Loucy (cell line): ENCODE results near the gene CEACAM8.

Experiments
- H2AFZ ChIP-seq: fragments of 200-600 bp; sonication (generic); 2 replicates; pipeline ENCODE4 v1.6.0; 2016; ENCODE audit warnings: antibody characterized with exemption, mild to moderate bottlenecking, low read length, moderate library complexity
- H3F3A ChIP-seq: fragments of 200-600 bp; 2 replicates; pipeline ENCODE4 v1.6.0; 2016; ENCODE audit warnings: antibody characterized with exemption, low read depth, mild to moderate bottlenecking
- H3K27me3 ChIP-seq: fragments of 200-600 bp; sonication (generic); 2 replicates; pipeline ENCODE4 v1.6.1; 2014; ENCODE audit warnings: low read length, mild to moderate bottlenecking; ENCODE audit not compliant: insufficient read depth, poor library complexity, severe bottlenecking
- H3K36me3 ChIP-seq: fragments of 200-600 bp; sonication (generic); 2 replicates; pipeline ENCODE4 v1.6.1; 2016; ENCODE audit warnings: low read length; ENCODE audit not compliant: insufficient read depth
- H3K4me1 ChIP-seq: fragments of 200-600 bp; sonication (generic); 2 replicates; pipeline ENCODE4 v1.5.1; 2014; ENCODE audit warnings: low read length, mild to moderate bottlenecking; ENCODE audit not compliant: insufficient read depth, poor library complexity, severe bottlenecking
- H3K4me2 ChIP-seq: fragments of 200-600 bp; sonication (generic); 2 replicates; pipeline ENCODE4 v1.6.0; 2014; ENCODE audit warnings: antibody characterized with exemption, low read length, low read depth, mild to moderate bottlenecking; ENCODE audit not compliant: poor library complexity, severe bottlenecking
- H3K4me3 ChIP-seq: fragments of 200-600 bp; sonication (generic); 2 replicates; pipeline ENCODE4 v1.5.1; 2014; ENCODE audit warnings: low read length, mild to moderate bottlenecking, mixed read lengths; ENCODE audit not compliant: poor library complexity, severe bottlenecking
- H3K79me2 ChIP-seq: fragments of 200-600 bp; sonication (generic); 2 replicates; pipeline ENCODE4 v1.6.1; 2014; ENCODE audit warnings: low read length; ENCODE audit not compliant: insufficient read depth
- H3K9ac ChIP-seq: fragments of 200-600 bp; sonication (generic); 2 replicates; pipeline ENCODE4 v1.6.0; 2014; ENCODE audit warnings: mild to moderate bottlenecking, low read depth, low read length, moderate library complexity; ENCODE audit not compliant: poor library complexity, severe bottlenecking
- H3K9me2 ChIP-seq: fragments of 200-600 bp; sonication (generic); replicated peaks from 2 replicates; pipeline ENCODE4 v1.6.1; 2016; ENCODE audit warnings: low read depth, low read length, mixed read lengths
- H3K9me3 ChIP-seq: fragments of 200-600 bp; sonication (generic); 2 replicates; pipeline ENCODE4 v1.6.1; 2014; ENCODE audit warnings: mild to moderate bottlenecking, antibody characterized with exemption, low read length, low read depth; ENCODE audit not compliant: insufficient read depth
- H4K20me1 ChIP-seq: fragments of 200-600 bp; sonication (generic); 2 replicates; pipeline ENCODE4 v1.6.0; 2014; ENCODE audit warnings: antibody characterized with exemption, low read length, mild to moderate bottlenecking; ENCODE audit not compliant: insufficient read depth, poor library complexity, severe bottlenecking
- EZH2phosphoT487 ChIP-seq: fragments of 200-600 bp; IDR thresholded peaks from 2 replicates; pipeline ENCODE4 v1.6.1; 2018; ENCODE audit warnings: antibody characterized with exemption, mild to moderate bottlenecking, moderate library complexity, borderline replicate concordance
- TF ChIP-seq, protein P1 (sequence below): fragments of 200-600 bp; sonication (generic); conservative IDR thresholded peaks from 2 replicates; pipeline ENCODE4 v1.5.1; 2014; ENCODE audit warnings: mild to moderate bottlenecking, antibody characterized with exemption, low read length

The CEACAM8 gene

DNA sequence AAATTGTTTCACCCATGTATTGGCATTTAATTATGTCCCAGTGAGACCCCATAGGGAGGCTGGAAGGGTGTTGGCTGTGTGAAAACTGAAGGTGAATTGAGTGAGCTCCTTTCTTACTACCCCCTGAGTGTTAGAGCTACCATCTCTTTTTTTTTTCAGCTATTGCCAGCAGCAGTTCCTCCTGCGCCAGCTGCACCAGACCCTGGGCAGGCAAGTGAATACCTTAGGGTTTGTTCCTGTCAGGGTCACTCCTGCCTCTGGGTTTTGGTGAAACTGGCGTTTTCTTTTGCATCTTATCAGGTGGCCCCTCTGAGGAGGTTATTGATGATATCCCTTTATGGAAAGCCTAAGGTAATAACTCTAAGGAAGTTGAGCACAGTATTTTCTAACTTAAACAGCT, 25.5 kb downstream of the CEACAM8 start:
- no peak overlapping the region for H3K9ac ChIP-seq
- H3K79me2 ChIP-seq: no peaks in the 10 kb centered on the region
- H3K4me3 ChIP-seq: no peak overlapping the region
- no peaks in the 10 kb centered on the region for H3K4me1 ChIP-seq
- no peaks in the 10 kb centered on the region for H3K9me2 ChIP-seq
- no peak overlapping the region for H2AFZ ChIP-seq
- no peak for TF ChIP-seq EZH2phosphoT487
- TF ChIP-seq, protein P1, sequence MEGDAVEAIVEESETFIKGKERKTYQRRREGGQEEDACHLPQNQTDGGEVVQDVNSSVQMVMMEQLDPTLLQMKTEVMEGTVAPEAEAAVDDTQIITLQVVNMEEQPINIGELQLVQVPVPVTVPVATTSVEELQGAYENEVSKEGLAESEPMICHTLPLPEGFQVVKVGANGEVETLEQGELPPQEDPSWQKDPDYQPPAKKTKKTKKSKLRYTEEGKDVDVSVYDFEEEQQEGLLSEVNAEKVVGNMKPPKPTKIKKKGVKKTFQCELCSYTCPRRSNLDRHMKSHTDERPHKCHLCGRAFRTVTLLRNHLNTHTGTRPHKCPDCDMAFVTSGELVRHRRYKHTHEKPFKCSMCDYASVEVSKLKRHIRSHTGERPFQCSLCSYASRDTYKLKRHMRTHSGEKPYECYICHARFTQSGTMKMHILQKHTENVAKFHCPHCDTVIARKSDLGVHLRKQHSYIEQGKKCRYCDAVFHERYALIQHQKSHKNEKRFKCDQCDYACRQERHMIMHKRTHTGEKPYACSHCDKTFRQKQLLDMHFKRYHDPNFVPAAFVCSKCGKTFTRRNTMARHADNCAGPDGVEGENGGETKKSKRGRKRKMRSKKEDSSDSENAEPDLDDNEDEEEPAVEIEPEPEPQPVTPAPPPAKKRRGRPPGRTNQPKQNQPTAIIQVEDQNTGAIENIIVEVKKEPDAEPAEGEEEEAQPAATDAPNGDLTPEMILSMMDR: no peak
- no peaks in the 10 kb centered on the region for H3K27me3 ChIP-seq
- no peaks in the 10 kb centered on the region for H3K9me3 ChIP-seq
- no peaks in the 10 kb centered on the region for H3K36me3 ChIP-seq
- H3F3A ChIP-seq: no peaks in the 10 kb centered on the region
- H4K20me1 ChIP-seq: no peaks in the 10 kb centered on the region
- H3K4me2 ChIP-seq: no peak overlapping the region

DNA sequence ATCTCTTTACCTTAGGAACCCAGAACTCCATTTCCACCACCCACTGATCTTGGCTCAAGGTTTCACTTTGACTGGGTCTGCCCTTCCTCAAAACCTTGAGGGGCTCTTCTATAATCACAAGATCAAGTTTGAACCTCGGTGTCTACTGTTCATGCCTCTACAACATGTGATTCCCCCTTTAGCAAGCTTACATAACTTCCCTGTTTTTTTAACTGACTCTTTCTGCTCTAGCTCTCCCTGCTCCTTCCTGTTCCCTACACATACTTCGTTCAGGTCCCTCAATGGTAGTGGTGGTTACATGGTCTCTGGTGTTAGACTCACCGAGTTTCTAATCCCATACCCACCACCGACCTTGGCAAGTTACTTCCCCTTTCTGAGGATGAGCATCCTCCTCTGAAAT, 26.7 kb downstream of the CEACAM8 start:
- H2AFZ ChIP-seq: no peak overlapping the region
- no peak overlapping the region for H3K4me2 ChIP-seq

DNA sequence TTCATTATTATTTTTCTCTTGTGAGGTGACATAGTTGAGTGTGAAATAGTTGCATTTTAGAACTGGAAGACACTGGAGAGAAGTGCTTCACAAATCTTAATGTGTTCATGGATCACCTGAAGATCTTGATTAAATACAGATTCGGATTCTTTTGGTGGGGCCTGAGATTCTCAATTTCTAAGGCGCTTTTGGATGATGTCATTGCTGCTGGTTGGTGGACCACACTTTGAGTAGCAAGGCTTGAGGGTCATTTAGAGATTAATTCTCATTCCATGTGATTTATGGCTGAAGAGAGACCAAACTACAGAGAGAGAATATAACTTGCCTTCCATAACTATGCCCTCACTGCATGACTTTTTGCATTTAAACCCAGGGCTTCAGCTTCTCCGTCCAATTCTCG, 27.2 kb downstream of the CEACAM8 start:
- H3K4me1 ChIP-seq: no peaks in the 10 kb centered on the region
- TF ChIP-seq EZH2phosphoT487: no peak
- TF ChIP-seq, protein P1: no peak
- H3K79me2 ChIP-seq: no peaks in the 10 kb centered on the region
- H3K4me3 ChIP-seq: no peak overlapping the region
- no peaks in the 10 kb centered on the region for H3F3A ChIP-seq
- no peak overlapping the region for H3K4me2 ChIP-seq
- no peaks in the 10 kb centered on the region for H3K9me3 ChIP-seq
- H3K9me2 ChIP-seq: no peaks in the 10 kb centered on the region
- no peaks in the 10 kb centered on the region for H3K27me3 ChIP-seq
- H4K20me1 ChIP-seq: no peaks in the 10 kb centered on the region
- no peak overlapping the region for H2AFZ ChIP-seq
- H3K36me3 ChIP-seq: no peaks in the 10 kb centered on the region
- H3K9ac ChIP-seq: no peak overlapping the region

More for the DNA sequence above, 26.7 kb downstream of the CEACAM8 start:
- no peaks in the 10 kb centered on the region for H3K9me2 ChIP-seq
- H3F3A ChIP-seq: no peaks in the 10 kb centered on the region
- no peaks in the 10 kb centered on the region for H4K20me1 ChIP-seq
- no peak overlapping the region for H3K4me3 ChIP-seq
- no peaks in the 10 kb centered on the region for H3K4me1 ChIP-seq
- H3K36me3 ChIP-seq: no peaks in the 10 kb centered on the region
- TF ChIP-seq, protein P1: no peak
- no peak for TF ChIP-seq EZH2phosphoT487
- no peaks in the 10 kb centered on the region for H3K27me3 ChIP-seq
- H3K9me3 ChIP-seq: no peaks in the 10 kb centered on the region
- no peaks in the 10 kb centered on the region for H3K79me2 ChIP-seq
- H3K9ac ChIP-seq: no peak overlapping the region
